ENCODE results near the gene TNPO3.
"Not testable (repeated sequence)": the region's sequence is repeated elsewhere in the genome, so short reads cannot be mapped to it uniquely, and the experiment has no call there.

The TNPO3 gene

GRCh38 chr7:129067943-129068548, 13.1 kb upstream of the TNPO3 start:
- no peak for DNase-seq

- DNase-seq = not testable (repeated sequence)
Measured at GRCh38 chr7:129067132-129067561, 12.2 kb upstream of the TNPO3 start.

DNA sequence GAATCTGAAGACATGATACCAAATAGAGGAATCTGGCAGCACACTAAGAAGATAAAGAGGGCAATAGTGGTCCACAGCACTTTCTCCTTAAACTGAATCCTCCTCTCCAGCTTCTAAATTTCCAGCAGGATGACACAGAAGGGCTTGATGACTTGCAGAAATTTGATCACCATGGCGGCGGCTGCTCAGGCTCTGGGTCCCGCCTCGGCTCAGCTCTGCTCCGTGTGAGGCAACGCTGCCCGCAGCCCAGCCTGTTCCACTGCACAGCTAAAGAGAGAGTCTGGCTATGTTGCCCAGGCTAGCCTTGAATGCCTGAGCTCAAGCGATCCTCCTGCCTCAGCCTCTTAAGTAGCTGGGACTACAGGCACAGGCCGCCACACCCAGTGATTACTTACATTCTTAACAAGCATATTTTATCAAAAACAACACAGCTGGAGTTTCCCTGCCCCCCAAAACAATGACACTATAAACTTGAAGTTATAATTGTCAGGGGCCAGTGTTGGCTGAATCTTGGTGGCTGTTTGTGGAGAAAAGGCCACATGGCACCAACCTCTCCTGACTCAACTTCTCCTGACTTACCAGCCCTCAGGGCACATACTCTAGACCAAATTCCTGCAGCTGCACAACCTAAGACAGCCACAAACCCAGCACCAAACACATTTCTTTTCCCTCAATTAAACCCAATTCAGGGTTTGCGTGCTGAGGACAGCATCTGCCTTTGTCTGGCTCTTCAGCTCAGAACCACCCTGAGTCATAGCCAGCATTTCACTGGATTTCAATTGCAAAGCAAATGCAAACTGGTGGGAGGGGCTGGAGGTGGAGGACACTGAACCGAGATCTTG, 11.6 kb upstream of the TNPO3 start:
- DNase-seq = no peak

DNA sequence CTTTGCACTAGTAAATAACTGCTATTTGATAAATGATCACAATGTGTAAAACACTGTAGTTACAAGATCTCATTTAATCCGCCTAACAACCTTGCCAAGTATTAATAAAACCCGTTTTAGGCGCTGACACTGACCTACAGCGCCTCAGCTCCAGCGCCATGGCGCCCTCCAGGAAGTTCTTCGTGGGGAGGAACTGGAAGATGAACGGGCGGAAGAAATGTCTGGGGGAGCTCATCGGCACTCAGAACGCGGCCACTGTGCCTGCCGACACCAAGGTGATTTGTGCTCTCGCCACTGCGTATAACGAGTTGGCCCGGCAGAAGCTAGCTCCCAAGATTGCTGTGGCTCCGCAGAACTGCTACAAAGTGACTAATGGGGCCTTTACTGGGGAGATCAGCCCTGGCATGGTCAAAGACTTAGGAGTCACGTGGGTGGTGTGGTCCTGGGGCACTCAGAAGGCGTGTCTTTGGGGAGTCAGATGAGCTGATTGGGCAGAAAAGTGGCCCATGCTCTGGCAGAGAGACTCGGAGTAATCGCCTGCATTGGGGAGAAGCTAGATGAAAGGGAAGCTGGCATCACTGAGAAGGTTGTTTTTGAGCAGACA, 1.1 kb upstream of the TNPO3 start:
- no peak for DNase-seq

DNA sequence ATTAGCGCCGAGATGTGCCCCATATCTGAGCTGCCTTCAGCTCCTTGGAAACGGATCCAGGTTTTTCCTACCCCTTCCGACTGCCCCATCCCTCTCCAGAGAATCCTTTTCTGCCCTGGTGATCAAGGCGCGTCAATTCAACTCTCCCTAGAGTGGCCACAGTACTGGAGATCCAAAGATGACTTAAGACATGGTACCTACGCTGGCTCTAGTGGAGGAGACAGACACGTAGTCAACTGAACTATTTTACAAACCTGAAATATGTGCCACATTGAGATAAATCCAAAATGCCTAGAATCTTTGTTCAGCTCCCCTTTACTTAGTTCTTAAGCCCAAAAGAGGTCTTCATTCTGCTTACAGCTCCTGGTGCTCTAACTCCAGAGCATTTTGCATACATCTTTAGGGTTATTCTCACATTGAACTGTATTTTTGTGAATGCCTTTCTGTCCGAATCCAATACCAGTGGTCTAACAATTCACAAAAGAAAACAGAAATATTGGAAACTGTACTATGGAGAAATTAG, 444 bp upstream of the TNPO3 start:
- no peak for DNase-seq

GRCh38 chr7:129053938-129054437, 923 bp downstream of the TNPO3 start:
- no peak for DNase-seq

DNA sequence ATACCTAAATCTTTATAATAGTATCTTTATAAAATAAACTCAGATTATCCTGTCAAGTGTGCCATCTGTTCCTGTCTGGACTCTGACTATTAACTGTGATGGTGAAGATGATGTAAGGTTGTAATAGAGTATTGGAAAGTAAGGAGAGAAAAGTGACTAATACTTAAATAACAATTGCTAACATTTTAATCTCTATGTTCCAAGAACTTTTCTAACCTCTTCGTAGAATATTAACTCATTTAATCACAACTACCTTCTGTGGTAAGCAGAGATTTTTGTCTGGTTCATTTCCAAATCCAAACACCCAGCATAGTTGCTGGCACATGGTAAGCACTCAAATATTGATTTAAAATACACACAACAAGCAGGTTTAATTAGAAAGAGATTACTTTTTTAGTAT, 2.5 kb downstream of the TNPO3 start:
- DNase-seq = no peak

- not testable (repeated sequence) for DNase-seq
Measured at GRCh38 chr7:129051459-129051858, 3.5 kb downstream of the TNPO3 start.

GRCh38 chr7:129047761-129048160, 7.2 kb downstream of the TNPO3 start:
- DNase-seq = no peak

GRCh38 chr7:129045682-129046081, 9.2 kb downstream of the TNPO3 start:
- no peak for DNase-seq

GRCh38 chr7:129043012-129043411, 11.9 kb downstream of the TNPO3 start:
- DNase-seq = no peak

DNA sequence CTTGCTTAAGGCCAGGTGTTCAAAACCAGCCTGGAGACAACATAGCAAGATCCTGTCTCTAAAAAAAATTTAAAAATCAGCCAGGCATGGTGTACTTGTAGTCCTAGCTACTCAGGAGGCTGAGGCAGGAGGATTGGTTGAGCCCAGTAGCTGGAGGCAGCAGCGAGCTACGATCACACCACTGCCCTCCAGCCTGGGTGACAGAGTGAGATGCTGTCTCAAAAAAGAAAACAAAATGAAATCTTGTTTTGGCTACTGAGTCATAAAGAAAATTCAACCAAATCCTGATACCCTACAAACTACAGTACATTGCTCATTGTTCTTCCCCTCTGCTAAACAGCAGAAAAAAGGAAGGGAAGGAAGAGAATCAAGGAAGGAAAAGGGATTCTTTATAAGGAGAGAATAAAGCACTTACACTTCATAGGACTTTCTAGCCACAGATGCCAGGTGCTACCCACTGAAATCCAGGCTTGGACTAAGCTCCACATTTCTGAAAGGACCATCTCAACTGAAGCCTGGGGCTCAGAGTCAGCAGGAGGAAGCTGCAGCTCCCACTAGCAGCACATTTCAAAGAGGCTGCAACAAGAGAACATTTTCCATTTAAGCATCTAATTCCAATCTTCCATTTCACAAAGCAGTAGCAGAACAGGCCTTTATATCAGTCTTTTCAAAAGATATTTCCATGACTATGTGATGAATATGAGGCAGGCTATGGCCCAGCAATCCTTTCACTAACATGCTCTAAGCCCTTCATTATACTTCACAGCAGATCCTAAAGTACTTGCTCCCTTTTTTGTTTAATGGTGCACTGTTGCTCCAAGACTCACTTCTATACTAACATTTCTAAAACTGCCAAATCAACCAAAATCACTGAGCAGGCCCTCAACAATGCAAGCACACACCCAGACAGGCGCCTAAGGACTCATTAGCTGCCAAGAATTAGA, 13.5 kb downstream of the TNPO3 start:
- DNase-seq = no peak

- DNase-seq = not testable (repeated sequence)
Measured at GRCh38 chr7:129038468-129038867, 16.4 kb downstream of the TNPO3 start.

GRCh38 chr7:129037585-129037984, 17.3 kb downstream of the TNPO3 start:
- no peak for DNase-seq

DNA sequence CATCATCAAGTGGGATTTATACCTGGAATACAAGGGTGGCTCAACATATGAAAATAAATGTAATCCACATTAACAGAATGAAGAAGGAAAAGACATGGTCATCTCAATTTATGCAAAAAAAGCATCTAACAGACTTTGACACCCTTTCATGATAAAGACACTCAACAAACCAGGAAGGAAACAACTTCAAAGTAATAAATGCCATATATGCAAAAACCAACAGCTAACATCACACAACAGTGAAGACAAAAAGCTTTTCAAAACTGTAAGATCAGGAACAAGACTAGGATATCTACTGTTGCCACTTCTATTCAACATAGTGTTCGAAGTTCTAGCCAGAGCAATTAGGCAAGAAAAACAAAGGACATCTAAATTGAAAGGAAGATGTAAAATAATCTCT, 22.9 kb downstream of the TNPO3 start:
- no peak for DNase-seq

DNA sequence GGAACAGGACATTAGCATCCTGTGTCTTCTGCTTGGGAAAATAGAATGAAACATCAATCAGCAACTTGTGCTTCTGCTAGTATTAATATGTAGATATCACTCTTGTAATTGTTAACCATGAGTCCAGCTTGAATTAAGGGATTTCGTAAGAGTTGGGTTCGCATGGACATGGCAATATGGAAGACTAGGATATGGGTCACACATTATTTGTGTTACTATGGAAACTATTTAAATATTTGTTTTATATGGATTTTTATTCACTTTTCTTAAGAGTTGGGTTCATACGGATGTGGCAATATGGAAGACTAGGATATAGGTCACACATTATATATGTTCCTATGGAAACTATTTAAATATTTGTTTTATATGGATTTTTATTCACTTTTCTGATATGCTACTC, 24.5 kb downstream of the TNPO3 start:
- no peak for DNase-seq

- DNase-seq = no peak
Measured at GRCh38 chr7:129024125-129024524, 30.8 kb downstream of the TNPO3 start.

- no peak for DNase-seq
Measured at GRCh38 chr7:129021656-129022055, 33.3 kb downstream of the TNPO3 start.

- DNase-seq = no peak
Measured at GRCh38 chr7:129017933-129018538, 36.9 kb downstream of the TNPO3 start.

DNA sequence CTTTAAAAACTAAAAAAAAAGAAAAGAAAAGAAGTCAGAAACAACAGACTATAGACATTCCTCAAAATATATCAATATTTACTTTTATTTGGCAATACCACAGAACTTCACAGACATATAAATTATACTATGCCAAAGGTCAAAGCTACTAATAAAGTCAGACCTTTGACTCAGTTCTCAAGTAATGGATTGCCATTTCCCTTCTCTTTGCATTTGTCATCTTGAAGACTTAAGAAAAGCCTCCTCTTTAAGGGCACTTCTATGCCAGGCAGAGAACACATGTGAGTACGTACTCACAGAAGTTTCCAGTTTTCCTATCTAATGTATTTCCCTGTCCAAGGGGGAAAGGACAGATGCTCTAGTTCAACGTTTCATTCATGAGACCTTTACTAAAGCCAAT, 37.6 kb downstream of the TNPO3 start:
- no peak for DNase-seq

- no peak for DNase-seq
Measured at GRCh38 chr7:129014501-129015101, 40.3 kb downstream of the TNPO3 start.
